Measurements from ENCODE around the gene RENBP.

GRCh38 chrX:153932220-153932915 lies 12.1 kb downstream of the RENBP start:
- TF ChIP-seq REST (IDR thresholded peaks at IDR 0.05; ENCODE audit: insufficient read depth in 1 of 2, low read depth in 2 of 2, low read length in 2 of 2) (no peak), FOXP2 (optimal IDR thresholded peaks at IDR 0.05; ENCODE audit: borderline replicate concordance, extremely low read depth, extremely low read length, insufficient read depth) (no peak), POLR2AphosphoS5 (IDR thresholded peaks at IDR 0.05; ENCODE audit: low read depth, low read length) (no peak), SIN3A (IDR thresholded peaks at IDR 0.05; ENCODE audit: borderline replicate concordance, insufficient read depth, low read length) (no peak), TAF1 (IDR thresholded peaks at IDR 0.05; ENCODE audit: borderline replicate concordance, insufficient read depth, low read length) (no peak)

Measured in PFSK-1 (cell line).